Hindlimb muscle (tissue), 1 donor: ENCODE measurements around the gene NUP42. TPM values are rescaled to one million over a fixed set of nuclear protein-coding genes. Genes with fewer than 3 reads are reported as not detected.
"Not testable (repeated sequence)": the region's sequence is repeated elsewhere in the genome, so short reads cannot be mapped to it uniquely, and the experiment has no call there.

ENCODE experiments used
- DNase-seq: peaks from one replicate; pipeline ENCODE4 v3.0.0-alpha.2; 2013
- polyA plus RNA-seq: library from polyadenylated mRNA; unstranded; fragments of 120-200 nt; gene quantifications from one replicate; pipeline ENCODE4 v1.2.1, GENCODE V29; 2013; ENCODE audit not compliant: insufficient read length

Gene NUP42
- polyA plus RNA-seq, 1 donor, result 31.7 TPM

DNA sequence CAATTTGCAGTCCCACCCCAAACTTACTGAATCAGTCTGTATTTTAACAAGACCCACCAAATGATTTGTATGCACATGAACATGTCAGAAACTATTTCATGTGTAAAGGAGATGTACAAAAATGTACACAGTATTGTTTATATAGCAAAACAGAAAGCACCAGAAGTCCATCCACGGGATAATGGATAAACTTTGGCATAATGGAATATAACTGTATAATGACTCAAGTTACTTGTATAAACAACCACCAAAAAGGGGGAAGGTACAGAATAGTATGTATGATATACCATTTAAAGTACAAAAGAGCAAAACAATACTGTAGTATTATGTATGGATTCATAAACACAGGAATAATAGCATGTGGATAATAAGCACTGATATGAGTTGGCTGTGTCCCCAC, 22.4 kb downstream of the NUP42 start:
- DNase-seq, result no peak

DNA sequence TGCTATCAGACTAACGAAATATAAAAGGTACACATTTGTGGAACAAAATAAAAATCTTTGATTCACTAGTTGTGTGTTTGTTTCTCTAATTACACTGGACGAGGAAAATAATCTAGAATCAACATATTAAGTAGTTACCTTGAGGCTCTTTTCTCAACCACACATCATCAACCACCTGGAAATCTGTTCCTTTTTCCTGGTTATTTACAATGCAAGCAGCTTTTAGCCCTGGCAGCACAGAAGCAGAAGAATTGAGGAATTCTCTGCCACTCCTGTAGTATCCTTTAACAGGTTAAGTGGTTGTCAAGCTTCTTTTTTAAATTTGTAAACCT, 23.7 kb downstream of the NUP42 start:
- no peak for DNase-seq

DNA sequence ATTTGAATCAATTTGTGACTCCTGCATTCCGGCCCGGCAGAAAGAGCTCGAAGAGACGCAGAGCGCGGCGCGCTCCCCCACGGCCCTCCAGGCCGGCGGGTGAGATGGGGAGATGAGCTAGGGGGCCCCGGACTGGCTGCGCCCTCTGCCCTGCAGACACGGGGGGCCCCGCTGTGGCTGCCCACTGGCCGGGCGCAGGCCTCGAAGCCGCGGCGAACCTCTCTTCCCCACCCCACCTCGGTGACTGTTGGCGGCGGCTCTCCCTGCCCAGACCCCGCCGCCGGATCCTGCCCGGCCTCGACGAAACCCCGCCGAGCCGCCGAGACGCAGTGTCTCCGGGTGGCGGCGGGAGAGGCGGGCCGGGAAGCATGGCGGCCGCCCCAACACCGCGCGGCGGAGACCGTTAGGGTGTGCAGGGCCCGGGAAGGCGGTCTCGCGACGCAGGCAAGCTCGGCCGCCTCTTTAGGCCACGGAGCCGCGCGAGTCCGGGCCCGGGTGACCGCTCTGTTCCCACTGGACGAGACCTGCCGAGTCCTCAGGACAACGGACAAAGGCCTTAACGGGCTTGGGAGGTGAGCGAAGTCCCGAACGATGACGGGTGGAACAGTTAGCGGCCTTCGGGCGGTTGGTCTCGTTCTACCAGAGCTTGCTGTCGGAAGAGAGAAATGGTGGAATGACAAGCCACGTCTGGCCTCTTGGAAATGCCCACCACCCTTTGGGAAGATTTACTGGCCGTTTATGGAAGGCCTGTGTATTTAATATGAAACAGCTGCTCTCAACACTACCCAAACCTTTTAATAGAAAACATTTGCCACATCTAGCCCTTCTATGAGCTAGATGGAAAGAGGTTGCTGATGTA, 24.3 kb downstream of the NUP42 start:
- peak; percentile 48 for DNase-seq

DNA sequence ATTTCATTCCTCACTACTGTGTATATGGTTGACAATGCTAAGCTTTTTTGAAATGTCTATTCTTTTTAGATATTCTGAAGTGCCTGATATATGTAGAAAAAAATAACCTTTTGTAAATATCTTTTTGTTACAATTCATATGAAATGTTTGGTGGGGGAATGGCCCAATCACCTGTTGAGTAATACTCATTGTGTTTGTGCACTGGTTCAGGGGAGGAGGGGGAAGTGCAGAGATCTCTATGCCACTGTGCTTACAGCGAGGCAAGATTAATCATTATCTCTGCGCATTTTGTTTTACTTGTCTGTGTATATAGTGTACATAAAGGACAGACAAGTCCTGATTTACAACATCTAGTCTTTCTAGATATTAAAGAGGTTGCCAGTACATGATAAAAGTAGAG, 25.2 kb downstream of the NUP42 start:
- DNase-seq, result no peak

DNA sequence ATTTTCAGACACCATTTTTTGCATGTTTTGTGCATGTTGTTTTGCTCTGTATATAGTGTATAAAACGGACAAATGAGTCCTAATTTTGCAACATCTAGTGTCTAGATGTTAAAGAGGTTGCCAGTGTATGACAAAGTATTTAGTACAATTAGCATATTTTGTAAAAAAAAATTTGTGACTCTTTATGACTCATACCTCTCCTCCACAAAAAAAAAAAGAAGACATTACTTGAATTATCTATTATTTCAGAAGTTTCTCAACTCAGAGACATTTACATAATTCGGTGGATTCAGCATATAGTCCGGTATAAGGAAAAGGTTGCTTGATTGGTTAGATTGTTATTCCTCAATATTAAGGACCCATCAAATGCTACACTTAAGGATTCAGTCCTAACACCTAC, 26.0 kb downstream of the NUP42 start:
- DNase-seq, result no peak

DNA sequence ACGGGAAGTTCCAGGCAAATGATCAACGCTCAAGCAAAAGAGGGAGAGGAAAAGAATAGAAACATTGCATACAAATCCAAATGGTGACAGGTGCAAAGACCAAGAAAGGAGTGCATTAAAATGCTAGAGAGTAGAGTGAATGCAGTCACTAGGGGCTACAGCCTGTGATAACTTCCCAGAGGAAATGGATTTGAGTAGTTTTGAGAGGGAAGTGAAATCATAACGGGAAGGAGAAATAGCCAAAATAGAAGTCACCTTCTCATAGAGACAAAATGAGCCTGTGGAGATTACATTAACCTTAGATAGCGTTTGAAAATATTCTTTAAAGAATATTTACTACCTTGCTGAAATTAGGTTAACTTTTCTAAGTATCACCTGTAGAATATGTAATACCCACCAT, 26.5 kb downstream of the NUP42 start:
- no peak for DNase-seq

DNA sequence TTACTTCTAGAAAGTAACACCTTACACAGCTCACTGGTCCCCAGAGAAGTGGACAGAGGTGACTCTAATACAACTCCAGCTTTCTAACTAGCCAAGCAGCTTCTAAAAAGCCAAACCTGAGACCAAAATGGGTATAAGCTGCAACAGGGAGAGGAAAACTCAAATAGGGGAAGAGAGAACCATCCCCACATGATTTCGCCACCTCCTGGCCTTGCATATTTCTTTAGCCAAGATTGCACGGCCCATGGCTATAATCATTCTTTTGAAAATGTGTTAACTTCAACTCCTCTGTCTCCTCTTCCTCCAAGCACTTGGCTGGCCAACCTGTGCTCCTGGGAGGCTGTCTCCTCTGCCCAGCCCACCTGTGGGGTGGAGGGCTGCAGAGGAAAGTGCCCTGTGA, 28.7 kb downstream of the NUP42 start:
- no peak for DNase-seq

DNA sequence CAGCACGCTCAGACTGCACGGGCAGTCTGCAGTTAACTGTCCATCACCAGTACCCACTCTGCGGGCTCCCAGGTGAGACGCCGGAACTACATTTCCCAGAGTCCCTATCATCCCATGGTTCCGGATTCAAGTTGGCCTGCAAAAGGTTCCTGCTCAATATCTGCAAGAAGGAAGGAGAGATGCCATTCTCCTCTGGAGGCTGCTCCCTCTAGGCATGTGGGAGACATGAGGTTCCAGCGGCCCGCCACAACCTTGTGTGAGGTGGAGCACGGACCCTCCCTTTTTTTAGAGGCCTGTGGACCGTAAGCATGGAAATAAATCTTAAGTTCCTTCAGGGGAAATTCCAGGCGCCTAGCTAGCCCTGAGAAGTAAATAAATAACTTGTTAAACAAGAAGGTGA, 29.7 kb downstream of the NUP42 start:
- no peak for DNase-seq

DNA sequence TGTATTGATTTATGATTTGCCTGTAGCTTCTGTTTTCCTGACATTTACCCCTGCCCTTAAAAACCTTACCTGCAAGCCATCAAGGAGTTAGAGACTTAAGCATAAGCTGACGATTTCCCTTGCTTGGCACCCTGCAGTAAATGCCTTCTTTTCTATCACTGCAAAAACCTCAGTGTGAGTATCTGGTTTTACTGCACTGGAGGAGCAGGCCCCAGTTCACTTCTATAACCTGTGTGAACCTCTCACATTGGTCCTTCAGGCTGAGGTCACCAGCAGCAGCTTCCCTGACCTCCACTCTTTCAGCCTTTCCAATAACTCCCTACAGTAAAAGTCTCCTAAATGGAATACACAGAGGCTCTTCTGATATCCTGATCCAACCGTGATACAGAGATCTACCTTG, 30.5 kb downstream of the NUP42 start:
- no peak for DNase-seq

DNA sequence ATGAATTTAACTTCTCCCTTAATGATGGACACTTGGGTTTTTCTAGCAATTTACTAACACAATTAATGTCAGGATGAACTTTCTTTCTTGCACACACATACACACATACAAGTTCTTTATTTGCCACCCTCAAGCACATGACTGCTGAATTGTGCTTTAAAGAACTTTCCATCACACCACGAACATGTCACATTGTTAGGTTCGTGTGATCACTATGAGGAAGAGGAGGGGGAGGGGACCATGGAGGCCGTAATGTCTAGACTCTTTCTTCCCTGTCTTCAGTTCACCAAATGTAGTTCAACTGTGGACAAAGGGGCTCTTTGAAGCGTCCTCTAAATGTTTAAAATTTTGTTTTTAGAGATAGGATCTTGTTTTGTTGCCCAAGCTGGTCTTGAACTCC, 31.0 kb downstream of the NUP42 start:
- no peak for DNase-seq

DNA sequence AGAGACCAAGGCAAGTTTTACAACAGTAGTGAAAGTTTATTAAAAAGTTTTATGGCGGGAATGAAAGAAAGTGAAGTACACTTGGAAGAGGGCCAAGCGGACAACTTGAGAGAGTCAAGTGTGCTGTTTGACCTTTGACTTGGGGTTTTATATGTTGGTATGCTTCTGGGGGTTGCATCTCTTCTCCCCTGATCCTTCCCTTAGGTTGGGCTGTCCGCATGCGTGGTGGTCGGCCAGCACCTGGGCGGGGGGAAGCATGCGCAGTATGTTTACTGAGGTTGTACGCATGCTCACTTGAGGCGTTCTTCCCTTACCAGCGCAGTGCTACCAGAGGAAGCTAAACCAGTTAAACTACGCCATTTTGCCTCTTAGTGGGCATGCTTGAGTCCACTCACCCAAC, 31.9 kb downstream of the NUP42 start:
- no peak for DNase-seq

DNA sequence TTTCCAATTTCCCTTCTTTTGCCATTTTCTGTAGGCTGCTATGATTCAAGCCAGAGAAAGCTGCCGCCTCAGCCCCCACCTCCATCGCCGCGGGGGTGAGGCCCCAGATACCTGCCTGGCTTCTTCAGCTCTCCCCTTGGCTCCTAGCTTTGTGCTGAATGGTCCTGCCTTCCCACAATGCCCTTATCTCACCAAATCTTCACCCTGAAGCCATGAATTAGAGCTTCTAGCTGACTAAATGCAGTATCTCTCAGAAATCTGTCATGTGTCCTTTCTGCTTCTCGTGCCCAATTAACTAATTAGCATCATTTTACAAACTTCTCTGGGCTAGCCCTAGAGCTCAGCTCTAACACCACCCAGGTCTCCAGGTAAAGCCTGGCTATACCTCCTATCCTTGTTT, 32.6 kb downstream of the NUP42 start:
- DNase-seq, result no peak

DNA sequence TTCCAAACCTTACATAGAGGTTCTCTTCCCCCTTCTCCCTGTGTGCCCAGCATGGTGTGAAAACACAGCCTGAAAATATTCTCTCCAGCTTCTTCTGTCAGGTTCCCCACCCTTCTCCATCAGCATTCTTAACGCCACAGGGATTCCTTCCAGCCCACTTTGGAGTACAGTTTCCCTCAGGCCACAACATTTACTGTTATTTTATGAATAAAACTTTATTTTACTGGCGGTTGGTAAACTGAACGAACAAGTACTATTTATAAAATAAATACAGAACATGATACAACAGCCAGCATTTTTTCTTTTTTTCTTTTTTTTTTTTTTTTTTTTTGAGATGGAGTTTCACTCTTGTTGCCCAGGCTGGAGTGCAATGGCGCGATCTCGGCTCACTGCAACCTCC, 33.1 kb downstream of the NUP42 start:
- no peak for DNase-seq

DNA sequence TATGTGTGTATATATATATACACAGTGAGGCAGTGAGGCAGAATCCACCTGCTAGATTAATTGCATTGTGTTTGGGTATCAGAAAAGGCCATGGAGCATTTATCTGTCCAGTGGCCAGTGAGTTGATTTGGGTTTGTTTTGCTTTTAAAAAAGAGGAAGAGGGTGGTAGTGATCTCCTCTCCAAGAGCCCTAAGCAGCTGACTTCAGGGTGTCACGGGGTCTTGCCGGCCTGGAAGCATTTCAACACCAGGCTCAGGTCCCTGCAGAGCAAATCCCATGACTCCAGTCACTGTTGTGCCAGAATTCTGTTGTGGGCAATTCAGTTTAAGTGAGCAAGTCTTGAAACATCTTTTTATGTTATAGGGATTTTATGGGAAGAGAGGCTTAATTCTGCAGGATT, 34.2 kb downstream of the NUP42 start:
- peak; percentile 40 for DNase-seq

DNA sequence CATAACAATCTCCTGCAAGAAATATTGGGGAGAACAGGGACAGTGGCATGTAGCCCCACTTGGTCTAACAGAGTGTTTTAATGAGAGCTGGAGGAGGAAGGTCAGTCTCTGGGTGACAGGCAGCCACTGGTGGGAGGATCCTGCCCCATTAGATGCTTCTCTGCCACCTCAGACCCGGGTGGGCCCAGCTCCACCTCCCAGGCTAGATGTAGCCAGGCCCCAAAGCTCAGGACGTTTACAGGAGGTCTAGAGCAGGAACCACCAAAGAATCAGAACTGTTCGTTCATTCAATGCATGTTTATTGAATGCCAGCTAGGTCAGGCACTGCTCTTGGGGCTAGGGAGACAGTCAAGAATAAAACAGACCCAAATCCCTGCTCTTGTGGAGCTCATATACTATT, 36.3 kb downstream of the NUP42 start:
- DNase-seq, result no peak

DNA sequence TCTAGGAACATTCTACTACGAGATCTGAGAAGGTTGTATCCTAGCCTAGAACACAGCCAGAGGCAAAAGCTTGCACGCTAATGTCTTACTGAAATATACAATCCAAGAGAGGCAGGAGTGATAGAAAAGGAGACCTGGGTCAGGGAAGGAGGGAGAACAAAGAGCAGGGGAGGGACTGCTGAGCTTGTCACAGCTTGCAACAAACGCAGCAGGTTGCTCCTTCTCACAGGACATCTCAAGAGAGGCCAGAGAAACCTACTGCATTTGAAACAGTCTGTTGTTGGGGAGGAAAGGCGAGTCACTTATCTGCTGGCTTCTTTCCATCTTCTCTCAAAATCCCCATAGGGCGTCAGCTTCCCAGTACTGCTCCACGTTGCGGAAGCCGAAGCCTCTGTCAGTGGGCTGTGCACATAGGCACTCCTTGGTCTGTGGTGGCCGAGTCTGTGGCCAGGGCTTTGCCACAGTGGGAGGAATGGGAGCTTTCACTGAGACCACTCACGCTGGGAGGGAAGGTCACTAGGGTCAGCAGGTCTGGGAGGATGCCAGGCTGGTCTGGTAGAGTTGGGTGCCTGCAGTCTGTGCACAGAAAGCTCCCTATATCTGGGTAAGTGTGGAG, 39.0 kb downstream of the NUP42 start:
- DNase-seq, result no peak

DNA sequence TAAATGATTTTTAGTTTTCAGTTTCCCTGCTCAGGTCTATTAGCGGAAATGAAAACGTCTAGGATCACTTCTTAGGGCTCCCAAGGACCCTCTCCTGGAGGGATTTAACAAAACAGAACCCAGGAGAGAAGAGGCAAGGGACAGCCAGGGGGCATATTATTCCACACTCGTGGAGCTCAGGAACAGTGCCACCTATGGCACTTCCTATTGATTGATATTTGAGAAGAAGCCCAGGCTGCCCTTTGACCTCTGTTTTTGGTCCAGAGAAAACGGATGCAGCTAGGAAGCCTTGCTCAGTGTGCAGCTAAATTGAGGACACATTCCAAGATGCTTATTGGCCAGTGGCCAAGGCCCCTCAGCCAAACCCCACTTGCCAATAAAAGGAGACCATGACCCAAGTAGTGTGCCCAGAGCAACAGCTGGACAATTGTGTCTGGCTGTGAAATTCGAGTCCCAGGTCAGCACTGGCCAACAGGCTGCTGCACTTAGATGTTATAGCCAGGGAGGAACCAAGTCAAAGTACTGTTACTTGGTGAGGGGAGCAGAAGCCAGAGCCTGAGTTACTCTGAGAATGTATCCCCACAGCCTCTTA, 40.7 kb downstream of the NUP42 start:
- DNase-seq, result no peak

DNA sequence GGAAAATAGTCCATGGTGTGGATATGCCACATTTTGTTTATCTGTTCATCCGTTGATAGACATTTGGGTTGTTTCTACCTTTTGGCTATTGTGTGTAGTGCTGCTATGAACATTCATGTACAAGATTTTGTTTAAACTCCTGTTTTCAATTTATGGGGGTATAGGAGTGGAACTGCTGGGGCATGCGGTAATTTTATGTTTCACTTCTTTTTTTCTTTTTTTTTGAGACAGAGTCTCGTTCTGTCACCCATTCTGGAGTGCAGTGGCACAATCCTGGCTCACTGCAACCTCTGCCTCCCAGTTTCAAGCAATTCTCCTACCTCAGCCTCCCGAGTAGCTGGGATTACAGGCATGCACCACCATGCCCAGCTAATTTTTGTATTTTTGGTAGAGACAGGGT, 42.5 kb downstream of the NUP42 start:
- DNase-seq, result not testable (repeated sequence)

DNA sequence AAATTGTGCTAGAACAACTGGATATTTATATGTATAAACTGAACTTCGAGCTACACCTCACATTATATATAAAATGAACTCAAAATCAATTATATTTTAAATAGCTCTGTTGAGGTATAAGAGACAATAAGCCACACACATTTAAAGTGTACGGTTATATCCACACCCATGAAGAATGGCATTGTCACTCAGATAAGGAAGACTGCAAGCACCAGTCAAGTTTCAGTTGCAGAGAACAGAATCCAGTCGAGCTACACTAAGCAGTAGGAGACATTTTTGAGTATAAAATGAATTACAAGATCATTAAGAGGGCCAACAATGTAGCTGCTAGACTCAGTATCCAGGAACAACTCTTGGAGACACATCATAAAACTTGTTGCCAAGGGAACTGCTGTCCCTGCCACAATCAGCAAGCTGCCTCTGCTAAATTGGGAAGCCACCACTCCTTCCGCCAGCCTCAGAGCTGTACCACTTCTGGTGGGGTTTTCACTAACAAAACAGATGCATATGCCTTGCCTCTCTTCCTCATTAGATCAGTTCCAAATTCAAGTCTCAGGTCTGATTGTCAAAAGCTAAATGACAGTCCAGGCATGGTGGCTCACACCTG, 45.1 kb downstream of the NUP42 start:
- no peak for DNase-seq

DNA sequence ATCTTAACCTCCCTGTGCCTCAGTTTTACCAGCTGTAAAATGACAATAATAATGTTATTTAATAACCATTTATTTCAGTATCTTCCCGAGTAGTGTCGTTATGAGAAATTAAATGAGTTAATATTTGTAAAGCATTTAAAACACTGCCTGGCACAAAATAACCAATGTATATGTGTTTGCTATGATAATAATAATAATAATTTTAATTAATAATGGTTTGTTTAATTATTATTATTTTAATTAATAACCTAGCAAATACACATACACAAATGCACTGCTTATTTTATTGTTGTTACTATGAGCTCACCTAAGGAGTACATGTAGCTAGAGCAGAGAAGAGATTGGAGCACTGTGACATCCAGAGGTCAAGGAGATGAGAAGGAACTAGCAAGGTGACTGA, 46.6 kb downstream of the NUP42 start:
- no peak for DNase-seq

DNA sequence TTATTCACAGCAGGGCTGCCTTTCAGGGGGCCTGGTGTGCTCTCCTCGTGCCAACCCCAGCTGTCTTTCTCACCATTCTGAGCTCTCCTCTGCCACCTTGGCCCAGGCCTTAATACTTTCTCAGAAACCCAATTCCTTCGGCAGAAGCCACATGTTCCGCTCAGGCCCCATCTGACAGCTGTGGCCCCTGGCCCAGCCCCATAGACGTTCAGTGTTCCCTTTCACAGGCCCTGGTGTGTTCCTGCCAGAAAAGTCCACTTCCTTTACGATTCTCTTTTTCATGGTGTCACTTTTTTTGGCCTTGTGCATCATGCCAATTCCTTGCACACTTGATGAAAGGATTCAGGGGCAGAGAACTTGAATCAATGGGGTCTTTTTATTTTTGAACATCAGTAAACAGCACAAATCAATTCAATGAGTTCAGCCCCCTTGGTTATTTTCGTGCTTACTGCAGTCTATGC, 48.8 kb downstream of the NUP42 start:
- DNase-seq, result no peak

DNA sequence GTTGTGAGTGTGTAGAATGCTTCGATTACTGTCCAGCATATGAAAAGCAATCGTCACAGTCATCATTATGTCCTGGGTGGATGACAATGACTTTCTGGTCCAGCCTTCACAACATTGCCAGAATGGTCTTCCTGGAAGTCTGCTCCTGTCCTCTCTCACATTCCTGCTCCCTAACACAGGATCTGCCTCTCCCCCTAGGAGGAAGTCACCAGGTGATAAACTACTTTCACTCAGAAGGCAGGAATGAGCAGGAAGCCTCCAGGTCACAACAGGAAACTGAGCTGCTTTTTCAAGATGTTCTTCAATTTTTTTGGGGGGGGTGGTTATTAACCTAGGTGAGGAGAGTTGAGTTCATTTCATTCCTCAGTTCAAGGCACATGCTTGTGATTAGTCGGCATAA, 51.1 kb downstream of the NUP42 start:
- DNase-seq, result no peak

DNA sequence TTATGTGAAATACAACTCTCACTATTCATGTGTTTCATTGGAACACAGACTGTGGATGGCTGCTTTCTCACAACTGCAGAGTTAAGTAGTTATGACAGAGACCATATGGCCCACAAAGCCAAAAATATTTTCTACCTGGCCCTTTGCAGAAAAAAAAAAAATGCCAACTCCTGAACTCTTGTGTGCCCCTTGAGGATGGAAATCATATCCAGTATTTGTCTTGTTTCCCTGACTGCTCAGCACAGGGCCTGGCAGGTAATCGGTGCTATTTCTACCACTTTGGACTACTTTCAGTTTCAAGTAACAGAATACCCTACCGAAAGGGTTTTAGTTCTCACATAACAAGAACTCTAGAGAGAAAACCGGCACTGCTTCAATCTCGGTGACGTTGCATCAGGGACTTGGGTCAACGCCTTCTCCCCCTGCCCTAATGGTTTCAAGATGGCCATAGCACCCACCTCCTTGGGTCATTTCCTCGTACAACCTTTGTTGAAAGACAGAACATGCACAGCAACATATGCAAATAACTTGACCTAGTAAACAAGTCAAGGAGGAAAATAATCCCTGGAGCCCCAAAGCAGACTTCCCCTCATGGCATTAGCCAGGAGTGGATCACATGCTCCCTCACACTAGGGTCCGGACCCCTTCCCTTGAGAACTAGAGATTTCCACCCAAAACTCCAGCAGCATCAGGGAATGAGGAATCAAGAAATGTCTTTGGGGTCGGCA, 52.9 kb downstream of the NUP42 start:
- DNase-seq, result no peak
